Pancreas (tissue), 10 donors: ENCODE results near the gene SMYD1. TPM values are rescaled to one million over a fixed set of nuclear protein-coding genes. Genes with fewer than 3 reads are reported as not detected.

ENCODE experiments used
- ATAC-seq, 4 donors: fragments of 200-7000 bp; cut with Tn5 transposase; one replicate each; pipeline versions ENCODE4 v1.8.0 to v1.9.1; 2020; ENCODE audit warnings: mild to moderate bottlenecking in 4 of 4, moderate library complexity in 4 of 4
- DNase-seq, 6 donors: peaks; one replicate each; pipeline ENCODE4 v3.0.0-alpha.2; 2020
- FAIRE-seq: peaks from 2 replicates; lab custom pipeline; 2012; peaks lifted over from hg19 to GRCh38; lab: Jason Lieb, UNC
- H3K27ac ChIP-seq, 4 donors: fragments of 200-600 bp; sonication (generic); 1 replicate in 3 of 4; 2 replicates in 1 of 4; pipeline versions ENCODE4 v1.5.0 to v1.8.0; 2020
- H3K27me3 ChIP-seq, 4 donors: fragments of 200-600 bp; one replicate each; pipeline ENCODE4 v1.8.0; 2021
- H3K36me3 ChIP-seq, 3 donors: fragments of 200-600 bp; sonication (generic) in 1 of 3; one replicate each; pipeline versions ENCODE4 v1.5.0 to v1.8.0; 2020 to 2021
- H3K4me1 ChIP-seq, 3 donors: fragments of 200-600 bp; one replicate each; pipeline ENCODE4 v1.8.0; 2021
- H3K4me3 ChIP-seq, 4 donors: fragments of 200-600 bp; sonication (generic) in 2 of 4; one replicate each; pipeline versions ENCODE4 v1.5.0 to v1.8.0; 2020 to 2021
- H3K9me3 ChIP-seq, 4 donors: fragments of 200-600 bp; one replicate each; pipeline ENCODE4 v1.8.0; 2021
- CTCF ChIP-seq, 4 donors: fragments of 200-600 bp; sonication (generic) in 3 of 4; IDR thresholded peaks; one replicate each; pipeline versions ENCODE4 v1.5.0 to v1.8.0; 2021; ENCODE audit warnings: antibody characterized with exemption in 4 of 4
- WGBS, 2 donors: extraction: QIAGEN DNeasy Blood & Tissue Kit; methylation state at CpG; one replicate each; pipeline ENCODE4 v1.1.7; 2013; 5-methylcytosine and 5-hydroxymethylcytosine counted together
- intact Hi-C, 3 donors: fragments of 100-400 bp; cut with DNase I; formaldehyde crosslinking; loops; one replicate each; pipeline versions ENCODE4 v1.11.1 to v1.14.2; 2022
- polyA plus RNA-seq, 2 donors: library from polyadenylated mRNA; stranded (reverse); fragments of 200-250 nt; gene quantifications; one replicate each; pipeline ENCODE4 v1.2.3, GENCODE V29; 2013
- total RNA-seq, 6 donors: library from RNA; stranded (reverse); fragmentation: NEBNext Ultra II Directional in 4 of 6; extraction: Animal tissue kit (Norgen Biotek cat#: 25700) in 4 of 6; gene quantifications; one replicate each; pipeline versions ENCODE4 v1.2.1 to v1.2.4, GENCODE V29; 2021 to 2023
- donor health status: healthy with polysubstance abuse.
- donor health status: DM: no; HTN: no; CAD: no; lungs with moderate emphysema.
- donor health status: DM: no; HTN: no; CAD: no.
- donor health status: control.
- donor health status: control.
- donor health status: Bipolar disorder and iron deficiency.
- donor health status: DM: yes; HTN: yes; CAD: no.
- donor health status: DM: no; HTN: no; CAD: no.
- donor health status: DM: no; HTN: no; CAD: no.
- donor health status: DM: yes; HTN: yes; CAD: no.

Gene SMYD1
- total and polyA plus RNA-seq, 8 donors: 0.06 to 0.16 TPM; not detected in 6

DNA sequence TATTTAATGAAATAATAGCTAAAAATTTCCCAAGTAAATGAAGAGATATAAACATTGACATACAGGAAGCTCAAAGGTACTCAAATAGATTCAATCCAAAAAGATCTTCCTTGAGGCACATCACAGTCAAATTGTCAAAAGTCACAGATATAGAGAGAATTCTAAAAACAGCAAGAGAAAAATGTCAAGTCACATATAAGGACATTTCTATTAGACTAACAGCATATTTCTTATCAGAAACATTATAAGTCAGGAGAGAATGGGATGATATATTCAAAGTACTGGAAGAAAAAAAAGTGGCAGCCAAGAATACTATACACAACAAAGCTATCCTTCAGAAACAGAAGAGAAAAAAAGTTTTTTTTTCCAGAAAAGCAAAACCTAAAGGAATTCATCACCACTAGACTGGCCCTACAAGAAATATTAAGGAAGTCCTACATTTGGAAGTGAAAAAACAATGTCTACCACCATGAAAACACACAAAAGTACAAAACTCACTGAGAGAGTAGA, 81.4 kb downstream of the SMYD1 start:
- Histone ChIP-seq H3K27me3 (no peaks in the 10 kb centered on the region), H3K27ac (no peak overlapping the region), H3K4me1 (no peaks in the 10 kb centered on the region), H3K4me3 (no peak overlapping the region), H3K9me3 (no peaks in the 10 kb centered on the region), H3K36me3 (no peaks in the 10 kb centered on the region)
- intact Hi-C loops: no loop called here
- no peak for TF ChIP-seq CTCF (IDR thresholded peaks at IDR 0.05)
- ATAC-seq: no peak
- FAIRE-seq: no peak
- DNase-seq: no peak

DNA sequence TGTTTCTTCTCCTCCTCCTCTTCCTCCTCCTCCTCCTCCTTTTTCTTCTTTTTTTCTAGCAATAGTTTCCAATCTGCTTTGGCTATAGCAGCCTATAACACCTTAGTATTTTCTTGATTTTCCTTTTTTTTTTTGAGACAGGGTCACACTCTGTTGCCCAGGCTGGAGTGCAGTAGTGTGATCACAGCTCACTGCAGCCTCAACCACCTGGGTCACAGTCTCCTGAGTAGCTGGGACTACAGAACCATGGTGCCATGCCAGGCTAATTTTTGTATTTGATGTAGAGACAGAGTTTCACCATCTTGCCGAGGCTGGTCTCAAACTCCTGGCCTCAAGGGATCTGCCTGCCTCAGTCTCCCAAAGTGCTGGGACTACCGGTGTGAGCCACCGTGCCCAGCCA, 91.9 kb downstream of the SMYD1 start:
- DNase-seq: no peak
- no peak for FAIRE-seq
- no peaks in the 10 kb centered on the region for H3K27me3 ChIP-seq
- H3K4me3 ChIP-seq: no peak overlapping the region
- no peak overlapping the region for H3K27ac ChIP-seq
- WGBS, 2 donors: 68 to 69% methylated on average over 3 of the region's 3 CpGs
- intact Hi-C loops: no loop called here
- ATAC-seq: peak in 1 of 4 donors; percentile 18
- H3K4me1 ChIP-seq: no peaks in the 10 kb centered on the region
- TF ChIP-seq CTCF (IDR thresholded peaks at IDR 0.05): no peak
- no peaks in the 10 kb centered on the region for H3K9me3 ChIP-seq
- H3K36me3 ChIP-seq: no peaks in the 10 kb centered on the region

- intact Hi-C loops: loop anchor here in 2 of 3 donors (5.0 kb wide), 1 partner anchor 98 kb away; no protein-coding TSS in a partner anchor
- ATAC-seq: peak; percentile 90 to 97 (median 95)
- H3K9me3 ChIP-seq: no peaks in the 10 kb centered on the region
- peak; percentile 77 to 87 (median 82) for TF ChIP-seq CTCF (IDR thresholded peaks at IDR 0.05)
- no peaks in the 10 kb centered on the region for H3K4me1 ChIP-seq
- peak in 3 of 6 donors; percentile 41 to 71 (median 43) for DNase-seq
- H3K27ac ChIP-seq: no peak overlapping the region
- no peaks in the 10 kb centered on the region for H3K27me3 ChIP-seq
- no peak overlapping the region for H3K4me3 ChIP-seq
- 9 to 16% methylated on average over 5 of the region's 5 CpGs for whole genome bisulfite sequencing, 2 donors
- H3K36me3 ChIP-seq: no peaks in the 10 kb centered on the region
- FAIRE-seq: peak; percentile 57
Measured at GRCh38 chr2:88159955-88160415, 92.4 kb downstream of the SMYD1 start.

DNA sequence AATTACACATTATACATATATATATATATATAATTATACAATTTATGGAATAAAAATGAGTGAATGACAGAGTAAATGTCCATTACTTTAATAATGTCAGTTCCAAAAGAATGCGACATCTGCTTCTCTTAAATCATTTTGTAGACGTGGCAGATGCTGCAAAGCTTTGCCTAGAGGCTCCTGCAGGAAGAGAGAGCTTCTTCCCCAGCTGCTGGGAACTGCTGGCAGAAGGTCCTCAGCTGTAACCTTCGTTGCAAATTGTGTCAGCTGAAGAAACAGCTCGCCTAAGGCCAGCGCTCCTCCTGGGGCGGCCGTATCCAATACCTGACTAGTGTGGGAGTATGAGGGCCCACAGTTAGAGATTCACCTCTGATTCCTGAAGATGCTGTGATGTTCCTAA, 92.9 kb downstream of the SMYD1 start:
- no peak overlapping the region for H3K27ac ChIP-seq
- intact Hi-C loops: loop anchor here in 2 of 3 donors (5.0 kb wide), 1 partner anchor 98 kb away; no protein-coding TSS in a partner anchor
- ATAC-seq (no peak), DNase-seq (no peak), FAIRE-seq (no peak)
- no peak for TF ChIP-seq CTCF (IDR thresholded peaks at IDR 0.05)
- no peaks in the 10 kb centered on the region for H3K36me3 ChIP-seq
- no peaks in the 10 kb centered on the region for H3K4me1 ChIP-seq
- no peaks in the 10 kb centered on the region for H3K27me3 ChIP-seq
- H3K9me3 ChIP-seq: no peaks in the 10 kb centered on the region
- no peak overlapping the region for H3K4me3 ChIP-seq
- 84 to 86% methylated on average over 7 of the region's 7 CpGs for WGBS, 2 donors
